ENCODE data around the gene XIRP1. TPM values are rescaled to one million over a fixed set of nuclear protein-coding genes. Genes with fewer than 3 reads are reported as not detected.

XIRP1 gene
- total RNA-seq, 2 donors from 2014 or later = not detected

DNA sequence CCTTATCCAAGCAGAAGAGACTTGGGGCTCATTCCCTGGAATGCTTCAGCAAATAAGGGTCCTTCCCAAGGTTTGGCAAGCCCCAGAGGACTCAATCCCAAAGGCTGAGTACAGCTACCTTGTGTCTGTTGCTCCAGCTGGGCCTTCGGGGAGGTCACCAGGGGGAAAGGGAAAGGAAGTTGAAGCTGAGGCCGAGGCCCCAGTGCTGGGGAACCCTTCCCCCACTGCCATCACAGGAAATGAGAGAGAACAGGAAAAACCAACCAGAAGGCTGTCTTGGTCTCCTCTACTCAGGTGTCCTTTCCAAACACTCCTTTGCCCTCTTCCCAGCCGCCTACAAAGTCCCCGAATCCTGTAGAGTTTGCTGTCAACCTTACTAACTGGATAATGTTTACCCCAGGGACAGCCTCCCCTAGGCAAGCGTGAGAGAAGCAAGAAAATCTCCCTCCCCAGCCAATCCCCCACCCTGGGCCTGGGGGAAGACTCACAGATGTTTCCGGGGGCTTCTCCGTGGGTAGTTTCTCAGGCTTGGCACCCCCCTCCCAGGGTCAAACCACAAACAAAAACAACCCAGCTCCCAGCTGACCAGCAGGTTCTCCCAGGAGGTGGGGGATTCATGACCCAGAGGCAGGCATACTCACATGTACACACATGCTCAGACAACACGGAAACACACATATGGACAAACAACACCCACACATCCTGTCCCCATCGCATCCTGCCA, 44.5 kb downstream of the XIRP1 start:
- TF ChIP-seq, protein P1, sequence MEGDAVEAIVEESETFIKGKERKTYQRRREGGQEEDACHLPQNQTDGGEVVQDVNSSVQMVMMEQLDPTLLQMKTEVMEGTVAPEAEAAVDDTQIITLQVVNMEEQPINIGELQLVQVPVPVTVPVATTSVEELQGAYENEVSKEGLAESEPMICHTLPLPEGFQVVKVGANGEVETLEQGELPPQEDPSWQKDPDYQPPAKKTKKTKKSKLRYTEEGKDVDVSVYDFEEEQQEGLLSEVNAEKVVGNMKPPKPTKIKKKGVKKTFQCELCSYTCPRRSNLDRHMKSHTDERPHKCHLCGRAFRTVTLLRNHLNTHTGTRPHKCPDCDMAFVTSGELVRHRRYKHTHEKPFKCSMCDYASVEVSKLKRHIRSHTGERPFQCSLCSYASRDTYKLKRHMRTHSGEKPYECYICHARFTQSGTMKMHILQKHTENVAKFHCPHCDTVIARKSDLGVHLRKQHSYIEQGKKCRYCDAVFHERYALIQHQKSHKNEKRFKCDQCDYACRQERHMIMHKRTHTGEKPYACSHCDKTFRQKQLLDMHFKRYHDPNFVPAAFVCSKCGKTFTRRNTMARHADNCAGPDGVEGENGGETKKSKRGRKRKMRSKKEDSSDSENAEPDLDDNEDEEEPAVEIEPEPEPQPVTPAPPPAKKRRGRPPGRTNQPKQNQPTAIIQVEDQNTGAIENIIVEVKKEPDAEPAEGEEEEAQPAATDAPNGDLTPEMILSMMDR (IDR thresholded peaks at IDR 0.05) = no peak
- Histone ChIP-seq H3K9ac (ENCODE audit: low read depth in 2 of 2, low read length in 2 of 2) (peak overlapping the region; percentile 46 to 82), H3K9me3 (no peaks in the 10 kb centered on the region), H3K4me3 (peak overlapping the region; percentile 13), H3K4me1 (peaks cover 39% of the 10 kb centered on the region), H3K27ac (peak overlapping the region; percentile 70), H3K27me3 (no peaks in the 10 kb centered on the region), H3K36me3 (peaks cover 25% of the 10 kb centered on the region)
- intact Hi-C loops (cut with DNase I) = no loop called here
- DNase-seq = peak; percentile 37

DNA sequence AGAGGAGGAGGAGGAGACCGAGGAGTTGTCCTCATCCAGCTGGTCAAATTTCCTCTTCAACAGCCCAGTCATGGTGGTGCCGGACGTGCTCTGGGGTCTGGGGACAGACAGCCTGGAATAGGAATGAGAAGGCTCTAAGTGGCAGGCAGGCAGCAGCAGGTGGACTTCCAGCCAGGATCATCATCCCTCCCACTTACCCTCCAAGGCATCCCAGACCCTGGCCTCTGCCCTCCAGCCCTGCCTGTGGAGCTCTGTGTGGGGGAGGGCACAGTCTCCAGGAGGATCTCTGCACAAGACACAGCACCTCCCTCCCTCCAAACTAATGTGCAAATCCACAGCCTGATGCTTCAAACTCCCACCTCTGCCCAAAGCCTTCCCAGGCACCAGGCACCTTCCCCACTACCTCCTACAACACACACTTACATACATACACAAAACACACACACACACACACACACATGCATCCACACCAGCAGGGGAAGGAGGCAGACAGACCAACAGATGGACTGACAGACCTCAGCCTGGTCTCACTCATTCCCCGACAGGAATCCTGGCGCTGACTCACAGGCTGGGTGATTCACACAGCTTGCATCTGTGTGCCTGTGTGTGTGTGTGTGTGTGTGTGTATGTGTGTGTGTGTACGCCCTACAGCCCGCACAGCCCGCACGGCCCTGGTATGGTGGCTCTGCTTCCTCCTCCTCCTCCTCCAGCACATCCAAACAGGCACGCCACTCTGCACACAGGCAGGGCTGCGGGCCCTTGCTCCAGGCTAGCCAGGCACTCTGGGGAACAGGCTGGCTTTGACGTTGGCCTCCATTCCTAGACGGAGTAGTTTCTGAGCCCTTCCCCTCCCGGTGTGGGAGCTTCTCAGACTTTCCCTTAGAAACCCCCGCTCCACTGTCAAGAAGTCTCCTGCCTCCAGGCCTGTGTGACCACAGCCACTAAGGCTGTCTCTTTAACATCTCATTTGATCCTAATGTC, 45.5 kb downstream of the XIRP1 start:
- H3K4me3 ChIP-seq = no peak overlapping the region
- peak overlapping the region; percentile 70 for H3K27ac ChIP-seq
- H3K36me3 ChIP-seq = peaks cover 33% of the 10 kb centered on the region
- intact Hi-C loops (cut with DNase I) = no loop called here
- DNase-seq = peak; percentile 84
- H3K9me3 ChIP-seq = no peaks in the 10 kb centered on the region
- H3K27me3 ChIP-seq = no peaks in the 10 kb centered on the region
- TF ChIP-seq, protein P1 (IDR thresholded peaks at IDR 0.05) = no peak
- peaks cover 47% of the 10 kb centered on the region for H3K4me1 ChIP-seq
- peak overlapping the region; percentile 46 to 82 for H3K9ac ChIP-seq (ENCODE audit: low read depth in 2 of 2, low read length in 2 of 2)

DNA sequence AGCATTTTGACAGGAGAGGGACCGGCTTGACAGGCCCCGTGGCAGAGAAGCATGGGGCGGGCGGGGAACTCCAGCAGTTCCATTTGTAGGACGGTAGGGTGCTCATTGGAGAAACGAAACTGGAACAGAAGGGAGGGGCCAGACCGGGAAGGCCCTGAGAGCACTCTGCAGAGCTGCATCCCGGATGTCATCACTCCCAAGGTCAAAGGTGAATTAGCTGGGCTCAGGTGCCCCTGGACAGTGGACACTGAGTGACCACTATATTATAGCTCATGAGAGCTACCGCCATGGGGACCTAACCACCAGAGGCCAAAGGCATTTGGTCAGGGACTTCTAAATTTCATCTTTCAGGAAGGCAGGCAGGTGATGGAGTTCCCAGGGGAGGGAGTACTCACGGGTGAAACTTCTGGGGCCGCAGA, 46.3 kb downstream of the XIRP1 start:
- TF ChIP-seq, protein P1 (IDR thresholded peaks at IDR 0.05) = peak; percentile 36
- Histone ChIP-seq H3K36me3 (peaks cover 33% of the 10 kb centered on the region), H3K27ac (peak overlapping the region; percentile 70), H3K9me3 (no peaks in the 10 kb centered on the region), H3K4me1 (peaks cover 50% of the 10 kb centered on the region), H3K9ac (ENCODE audit: low read depth in 2 of 2, low read length in 2 of 2) (peak overlapping the region; percentile 44 to 82), H3K27me3 (no peaks in the 10 kb centered on the region), H3K4me3 (no peak overlapping the region)
- DNase-seq = peak; percentile 82
- intact Hi-C loops (cut with DNase I) = no loop called here

DNA sequence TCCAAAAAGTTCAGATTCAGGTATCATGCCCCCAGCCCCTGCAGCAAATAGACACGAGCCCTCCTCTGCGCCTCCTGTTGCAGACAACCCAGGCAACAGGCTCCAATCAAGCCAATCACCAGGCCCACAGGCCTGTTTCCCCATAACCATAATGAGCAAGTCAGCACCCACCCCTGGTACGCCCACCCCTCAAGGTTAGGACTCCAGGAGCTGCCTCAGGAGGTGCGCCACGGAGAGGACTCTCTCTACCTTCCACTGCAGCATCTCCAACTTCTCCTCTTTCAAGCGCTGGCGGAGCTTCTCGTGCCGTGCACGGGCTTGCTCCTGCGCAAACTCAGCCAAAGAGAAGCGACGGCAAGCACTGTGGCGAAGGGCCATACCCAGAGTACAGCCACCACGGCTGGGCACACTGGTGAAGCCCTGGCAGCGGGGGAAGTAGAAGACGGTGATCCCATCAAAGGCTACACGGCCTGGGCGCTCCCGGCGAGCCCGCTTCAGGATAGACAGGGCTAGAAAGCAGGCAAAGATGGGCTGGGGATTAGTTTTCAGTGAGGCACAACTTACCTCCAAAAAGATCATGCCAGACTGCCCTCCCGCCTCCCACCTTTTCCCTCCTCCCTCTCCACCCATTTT, 47.5 kb downstream of the XIRP1 start:
- H3K27ac ChIP-seq = no peak overlapping the region
- no peak for DNase-seq
- no peak overlapping the region for H3K9ac ChIP-seq (ENCODE audit: low read depth in 2 of 2, low read length in 2 of 2)
- no peaks in the 10 kb centered on the region for H3K27me3 ChIP-seq
- TF ChIP-seq, protein P1 (IDR thresholded peaks at IDR 0.05) = no peak
- intact Hi-C loops (cut with DNase I) = loop anchor here (5.0 kb wide), 1 partner anchor 32 kb away; no protein-coding TSS in a partner anchor
- H3K4me3 ChIP-seq = no peak overlapping the region
- no peaks in the 10 kb centered on the region for H3K9me3 ChIP-seq
- peaks cover 33% of the 10 kb centered on the region for H3K36me3 ChIP-seq
- peaks cover 48% of the 10 kb centered on the region for H3K4me1 ChIP-seq

All from colonic mucosa (tissue), 4 donors.